IPS DF 4.7 (cell line): ENCODE results near the gene THSD4.

ENCODE experiments used
- DNase-seq: peaks from one replicate; pipeline ENCODE4 v3.0.0-alpha.2; 2013; ENCODE audit warnings: low spot score; ENCODE audit errors: extremely low read depth

The THSD4 gene

DNA sequence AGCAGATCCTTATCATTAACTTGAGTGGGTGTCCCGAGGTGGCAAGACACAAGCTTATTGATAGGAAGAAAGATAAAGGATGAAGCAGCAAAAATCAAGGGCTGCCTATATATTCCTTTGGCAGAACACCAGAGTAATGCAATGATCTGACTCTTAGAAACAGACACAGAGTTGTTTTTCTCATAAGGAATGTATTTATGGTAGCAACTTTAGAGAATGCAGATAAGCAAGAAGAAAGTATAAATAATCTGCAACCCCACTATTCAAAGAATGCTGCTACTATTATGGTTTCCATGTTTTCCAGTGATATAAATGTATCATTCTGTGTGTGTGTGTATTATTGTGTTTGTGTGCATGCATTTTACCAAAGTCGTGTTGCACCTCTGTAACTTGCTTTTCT, 208.3 kb downstream of the THSD4 start:
- DNase-seq = no peak

GRCh38 chr15:71325481-71325880, 210.2 kb downstream of the THSD4 start:
- DNase-seq = no peak

DNA sequence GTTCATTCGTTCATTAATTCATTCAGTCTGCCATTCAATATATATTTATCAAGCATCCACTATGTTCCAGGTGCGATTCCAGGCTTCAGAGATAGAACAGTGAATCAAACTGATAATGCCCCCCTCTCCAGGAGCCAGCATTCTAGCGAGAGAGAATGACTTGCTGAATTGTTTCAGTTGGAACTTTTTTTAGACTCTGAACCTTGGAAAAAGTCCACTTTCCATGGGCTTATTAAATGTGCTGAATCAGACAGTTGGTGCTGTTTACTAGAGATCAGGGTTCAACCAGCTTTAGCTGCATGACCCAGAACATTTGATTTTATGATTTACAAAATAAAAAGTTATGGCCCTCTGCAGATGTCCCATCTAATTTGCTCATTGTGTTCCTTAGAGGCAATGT, 213.2 kb downstream of the THSD4 start:
- no peak for DNase-seq

GRCh38 chr15:71329041-71329440, 213.8 kb downstream of the THSD4 start:
- DNase-seq = no peak

- no peak for DNase-seq
These were observed 214.4 kb downstream of the THSD4 start for GRCh38 chr15:71329497-71330260.

- no peak for DNase-seq
These were observed 215.4 kb downstream of the THSD4 start for GRCh38 chr15:71330638-71331162.

GRCh38 chr15:71331173-71331572, 215.9 kb downstream of the THSD4 start:
- DNase-seq = no peak

- no peak for DNase-seq
These were observed 217.2 kb downstream of the THSD4 start for GRCh38 chr15:71332431-71333004.

DNA sequence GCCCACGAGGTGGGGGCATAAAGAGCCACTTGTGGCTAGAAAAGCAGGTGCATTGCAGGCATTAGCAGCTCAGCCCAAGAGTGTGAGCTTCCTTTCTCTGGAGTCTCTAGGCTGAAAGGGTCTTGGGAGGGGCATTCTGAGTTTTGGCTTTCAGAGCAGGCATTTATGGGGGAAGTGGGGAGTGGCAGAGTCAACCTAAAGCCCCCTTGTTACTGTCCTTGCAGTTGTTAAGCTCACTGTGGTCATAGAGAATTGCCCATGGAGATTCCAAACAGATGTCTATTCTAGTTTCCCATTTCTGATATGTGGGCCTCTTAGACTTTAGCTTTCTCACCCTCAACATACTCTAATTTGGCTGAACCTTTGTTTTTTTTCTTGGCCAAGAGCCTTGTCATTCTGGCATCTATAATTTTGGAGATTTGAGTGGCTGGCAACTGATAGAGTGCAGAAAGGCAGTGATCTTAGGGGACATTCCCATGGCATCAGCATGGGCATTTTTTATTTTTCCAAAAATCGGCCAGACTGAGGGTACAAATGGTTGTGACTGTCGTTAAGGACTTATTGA, 217.9 kb downstream of the THSD4 start:
- no peak for DNase-seq

- DNase-seq = no peak
These were observed 218.6 kb downstream of the THSD4 start for GRCh38 chr15:71333839-71334238.

GRCh38 chr15:71334434-71334833, 219.2 kb downstream of the THSD4 start:
- DNase-seq = no peak

- DNase-seq = no peak
These were observed 219.6 kb downstream of the THSD4 start for GRCh38 chr15:71334873-71335272.

GRCh38 chr15:71335591-71335990, 220.3 kb downstream of the THSD4 start:
- no peak for DNase-seq

GRCh38 chr15:71336671-71337070, 221.4 kb downstream of the THSD4 start:
- DNase-seq = no peak

- peak; percentile 56 for DNase-seq
These were observed 222.1 kb downstream of the THSD4 start for GRCh38 chr15:71337197-71337845.

DNA sequence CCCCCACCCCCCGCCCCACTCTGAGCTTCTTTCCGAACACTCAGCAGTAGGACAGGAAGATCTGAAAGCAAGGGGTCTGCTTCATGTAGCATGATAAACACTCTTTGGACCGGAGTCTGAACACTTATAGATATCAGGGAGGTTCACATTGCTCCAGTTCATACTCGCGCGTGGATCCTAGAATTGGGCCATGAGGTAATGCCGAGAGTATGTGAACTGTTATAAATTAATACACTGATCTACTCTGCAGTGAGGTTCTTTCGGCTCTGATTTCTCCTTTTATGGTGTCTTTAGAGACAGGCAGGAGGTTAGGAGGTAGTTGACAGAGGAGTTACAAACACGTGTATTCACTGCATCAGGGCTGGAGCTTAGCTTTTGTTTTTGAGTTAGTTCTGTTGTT, 223.0 kb downstream of the THSD4 start:
- DNase-seq = no peak

DNA sequence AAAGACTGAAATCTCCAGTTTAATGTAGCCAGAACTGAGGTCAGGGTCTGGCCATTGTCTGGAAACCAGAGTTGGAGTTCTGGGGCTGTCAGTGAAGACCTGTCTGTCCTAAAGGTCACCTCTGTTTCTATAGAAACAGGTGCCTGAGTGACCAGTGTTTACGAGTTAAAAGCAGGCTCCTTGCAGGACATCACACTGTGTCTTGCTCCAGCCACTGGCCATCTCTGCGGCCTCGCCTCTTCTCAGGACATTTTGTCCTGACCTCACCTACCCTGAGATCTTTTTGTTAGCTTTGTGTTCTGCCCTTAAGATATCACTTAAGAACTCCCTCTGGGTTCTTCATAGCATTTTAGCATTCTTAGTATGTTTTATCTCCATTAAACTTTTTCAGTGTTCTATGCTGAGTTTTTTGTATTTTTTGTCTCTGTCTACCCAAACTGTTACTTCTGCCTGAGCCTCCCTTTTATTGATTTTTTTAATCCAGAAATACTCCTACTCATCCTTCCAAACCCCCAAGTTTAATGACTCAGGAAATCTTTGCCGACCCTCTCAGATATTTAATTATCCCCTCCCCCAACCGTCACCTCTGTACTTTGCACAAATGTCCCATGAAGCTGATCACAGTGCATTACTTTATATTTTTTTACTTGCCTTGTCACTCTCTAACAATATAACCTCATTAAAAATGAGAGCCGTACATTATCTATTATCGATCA, 223.7 kb downstream of the THSD4 start:
- DNase-seq = no peak

GRCh38 chr15:71341811-71342550, 226.7 kb downstream of the THSD4 start:
- no peak for DNase-seq

- no peak for DNase-seq
These were observed 227.4 kb downstream of the THSD4 start for GRCh38 chr15:71342658-71343057.

GRCh38 chr15:71344316-71344715, 229.0 kb downstream of the THSD4 start:
- DNase-seq = no peak

- DNase-seq = no peak
These were observed 229.9 kb downstream of the THSD4 start for GRCh38 chr15:71345186-71345585.
